Measurements from ENCODE around the gene MLNR. TPM values are rescaled to one million over a fixed set of nuclear protein-coding genes. Genes with fewer than 3 reads are reported as not detected.

Gene MLNR
- total RNA-seq, 1 experiment from 2014 or later = not detected

GRCh38 chr13:49259586-49259985, 39.4 kb downstream of the MLNR start:
- Histone ChIP-seq H4K20me1 (ENCODE audit: insufficient read depth) (no peaks in the 10 kb centered on the region), H3K9me3 (ENCODE audit: insufficient read depth, low read depth) (no peaks in the 10 kb centered on the region), H3F3A (ENCODE audit: insufficient read depth, low read depth) (no peaks in the 10 kb centered on the region), H3K9me2 (ENCODE audit: insufficient read depth) (no peaks in the 10 kb centered on the region), H3K36me3 (ENCODE audit: low read depth) (peaks cover 10% of the 10 kb centered on the region), H3K79me2 (ENCODE audit: low read depth) (no peaks in the 10 kb centered on the region), H3K4me2 (no peak overlapping the region), H2AFZ (no peak overlapping the region), H3K4me1 (replicated peaks; ENCODE audit: insufficient read depth) (no peaks in the 10 kb centered on the region), H3K27ac (no peak overlapping the region), H3K27me3 (ENCODE audit: insufficient read depth, low read depth) (no peaks in the 10 kb centered on the region), H3K4me3 (no peak overlapping the region)
- TF ChIP-seq CTCF (conservative IDR thresholded peaks at IDR 0.05) (no peak), EZH2 (IDR thresholded peaks at IDR 0.05; ENCODE audit: low read depth) (no peak)
- POLR2A ChIA-PET (ENCODE audit: unreplicated experiment) = no interaction called here
- intact Hi-C loops (cut with micrococcal nuclease; ENCODE audit: unreplicated experiment) = no loop called here
- CTCF ChIA-PET = no interaction called here
- no TSS peak for BruUV-seq (replicated peaks)
- no peak for DNase-seq

- DNase-seq = no peak
- Histone ChIP-seq H3K9me3 (ENCODE audit: insufficient read depth, low read depth) (no peaks in the 10 kb centered on the region), H3K27ac (no peak overlapping the region), H3K4me2 (no peak overlapping the region), H2AFZ (no peak overlapping the region), H4K20me1 (ENCODE audit: insufficient read depth) (no peaks in the 10 kb centered on the region), H3K79me2 (ENCODE audit: low read depth) (no peaks in the 10 kb centered on the region), H3K4me3 (no peak overlapping the region), H3K9me2 (ENCODE audit: insufficient read depth) (no peaks in the 10 kb centered on the region), H3K27me3 (ENCODE audit: insufficient read depth, low read depth) (no peaks in the 10 kb centered on the region), H3F3A (ENCODE audit: insufficient read depth, low read depth) (no peaks in the 10 kb centered on the region), H3K4me1 (replicated peaks; ENCODE audit: insufficient read depth) (no peaks in the 10 kb centered on the region), H3K36me3 (ENCODE audit: low read depth) (peaks cover 5% of the 10 kb centered on the region)
- ChIA-PET POLR2A (ENCODE audit: unreplicated experiment) (interaction anchor here (0.6 kb wide), 1 partner anchor 29 kb away, joined by 3 read pairs; no protein-coding TSS in a partner anchor), CTCF (no interaction called here)
- BruUV-seq (replicated peaks) = no TSS peak
- no peak for TF ChIP-seq EZH2 (IDR thresholded peaks at IDR 0.05; ENCODE audit: low read depth)
- TF ChIP-seq CTCF (conservative IDR thresholded peaks at IDR 0.05) = no peak
- intact Hi-C loops (cut with micrococcal nuclease; ENCODE audit: unreplicated experiment) = no loop called here
These were observed 42.5 kb downstream of the MLNR start for GRCh38 chr13:49262634-49263033.

GRCh38 chr13:49265822-49266221, 45.7 kb downstream of the MLNR start:
- no peaks in the 10 kb centered on the region for H3K9me2 ChIP-seq (ENCODE audit: insufficient read depth)
- CTCF ChIA-PET = no interaction called here
- H3K4me2 ChIP-seq = no peak overlapping the region
- BruUV-seq (replicated peaks) = no TSS peak
- no peaks in the 10 kb centered on the region for H3K79me2 ChIP-seq (ENCODE audit: low read depth)
- H3K4me1 ChIP-seq (replicated peaks; ENCODE audit: insufficient read depth) = no peaks in the 10 kb centered on the region
- no peaks in the 10 kb centered on the region for H4K20me1 ChIP-seq (ENCODE audit: insufficient read depth)
- H3F3A ChIP-seq (ENCODE audit: insufficient read depth, low read depth) = no peaks in the 10 kb centered on the region
- TF ChIP-seq CTCF (conservative IDR thresholded peaks at IDR 0.05) = no peak
- no peak for TF ChIP-seq EZH2 (IDR thresholded peaks at IDR 0.05; ENCODE audit: low read depth)
- no peak overlapping the region for H2AFZ ChIP-seq
- H3K36me3 ChIP-seq (ENCODE audit: low read depth) = no peaks in the 10 kb centered on the region
- H3K4me3 ChIP-seq = no peak overlapping the region
- POLR2A ChIA-PET (ENCODE audit: unreplicated experiment) = no interaction called here
- H3K9me3 ChIP-seq (ENCODE audit: insufficient read depth, low read depth) = no peaks in the 10 kb centered on the region
- no peaks in the 10 kb centered on the region for H3K27me3 ChIP-seq (ENCODE audit: insufficient read depth, low read depth)
- intact Hi-C loops (cut with micrococcal nuclease; ENCODE audit: unreplicated experiment) = no loop called here
- H3K27ac ChIP-seq = no peak overlapping the region
- DNase-seq = no peak

Measured in PC-9 (cell line).